NB4 (cell line): ENCODE measurements around the gene HAPLN3.

Experiments used
- MYC ChIP-seq: IDR thresholded peaks from 2 replicates; pipeline ENCODE4 v1.6.1; 2011; ENCODE audit warnings: low read depth, low read length
- POLR2A ChIP-seq: IDR thresholded peaks from 2 replicates; pipeline ENCODE4 v1.6.1; 2011; ENCODE audit warnings: mild to moderate bottlenecking; ENCODE audit not compliant: insufficient read length; ENCODE audit errors: extremely low read depth
- TF ChIP-seq, protein P1 (sequence below): IDR thresholded peaks from one replicate; pipeline ENCODE4 v1.5.1; 2012; ENCODE audit warnings: low read depth, low read length
- TF ChIP-seq, protein P2 (sequence below): IDR thresholded peaks from 2 replicates; pipeline ENCODE4 v1.6.1; 2011; ENCODE audit warnings: low read depth, low read length

DNA sequence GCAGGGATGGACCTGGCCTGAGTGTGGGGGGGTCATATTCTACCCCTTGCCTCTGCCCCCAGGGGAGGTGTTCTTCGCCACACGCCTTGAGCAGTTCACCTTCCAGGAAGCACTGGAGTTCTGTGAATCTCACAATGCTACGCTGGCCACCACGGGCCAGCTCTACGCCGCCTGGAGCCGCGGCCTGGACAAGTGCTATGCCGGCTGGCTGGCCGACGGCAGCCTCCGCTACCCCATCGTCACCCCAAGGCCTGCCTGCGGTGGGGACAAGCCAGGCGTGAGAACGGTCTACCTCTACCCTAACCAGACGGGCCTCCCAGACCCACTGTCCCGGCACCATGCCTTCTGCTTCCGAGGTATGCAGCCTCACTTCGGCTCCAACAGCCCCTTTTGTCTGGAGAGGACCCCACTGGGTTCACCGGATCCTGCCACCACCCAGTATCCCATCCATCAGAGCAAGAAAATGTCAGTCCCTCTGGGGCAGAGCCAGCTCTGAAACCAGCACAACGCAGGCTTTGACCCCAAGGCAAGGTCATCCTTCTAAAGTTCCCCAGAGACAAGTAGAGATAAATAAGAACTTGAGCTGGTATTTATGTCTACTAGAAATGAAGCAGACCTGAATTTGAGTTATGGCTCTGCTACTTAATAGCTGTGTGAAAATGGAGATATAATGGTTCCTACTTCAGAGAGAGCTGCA, 45.8 kb downstream of the HAPLN3 start:
- TF ChIP-seq, protein P1, sequence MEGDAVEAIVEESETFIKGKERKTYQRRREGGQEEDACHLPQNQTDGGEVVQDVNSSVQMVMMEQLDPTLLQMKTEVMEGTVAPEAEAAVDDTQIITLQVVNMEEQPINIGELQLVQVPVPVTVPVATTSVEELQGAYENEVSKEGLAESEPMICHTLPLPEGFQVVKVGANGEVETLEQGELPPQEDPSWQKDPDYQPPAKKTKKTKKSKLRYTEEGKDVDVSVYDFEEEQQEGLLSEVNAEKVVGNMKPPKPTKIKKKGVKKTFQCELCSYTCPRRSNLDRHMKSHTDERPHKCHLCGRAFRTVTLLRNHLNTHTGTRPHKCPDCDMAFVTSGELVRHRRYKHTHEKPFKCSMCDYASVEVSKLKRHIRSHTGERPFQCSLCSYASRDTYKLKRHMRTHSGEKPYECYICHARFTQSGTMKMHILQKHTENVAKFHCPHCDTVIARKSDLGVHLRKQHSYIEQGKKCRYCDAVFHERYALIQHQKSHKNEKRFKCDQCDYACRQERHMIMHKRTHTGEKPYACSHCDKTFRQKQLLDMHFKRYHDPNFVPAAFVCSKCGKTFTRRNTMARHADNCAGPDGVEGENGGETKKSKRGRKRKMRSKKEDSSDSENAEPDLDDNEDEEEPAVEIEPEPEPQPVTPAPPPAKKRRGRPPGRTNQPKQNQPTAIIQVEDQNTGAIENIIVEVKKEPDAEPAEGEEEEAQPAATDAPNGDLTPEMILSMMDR, result no peak
- TF ChIP-seq POLR2A (no peak), MYC (no peak)
- TF ChIP-seq, protein P2, sequence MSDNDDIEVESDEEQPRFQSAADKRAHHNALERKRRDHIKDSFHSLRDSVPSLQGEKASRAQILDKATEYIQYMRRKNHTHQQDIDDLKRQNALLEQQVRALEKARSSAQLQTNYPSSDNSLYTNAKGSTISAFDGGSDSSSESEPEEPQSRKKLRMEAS, result no peak
